Activated naive CD4-positive, alpha-beta T cell treated with anti-CD3 and anti-CD28 coated beads, Interleukin-2, amount 50 U/mL, for 72 hours (primary cell): ENCODE data around the gene NAT8. TPM values are rescaled to one million over a fixed set of nuclear protein-coding genes. Genes with fewer than 3 reads are reported as not detected.
"Not testable (repeated sequence)": the region's sequence is repeated elsewhere in the genome, so short reads cannot be mapped to it uniquely, and the experiment has no call there.

Experiments used
- ATAC-seq, 2 donors: fragments of 150-1000 bp; cut with Tn5 transposase; 2 replicates each; pipeline ENCODE4 v1.10.0; 2021; ENCODE audit warnings: mild to moderate bottlenecking in 2 of 2, moderate library complexity in 2 of 2
- DNase-seq, 2 donors: peaks; one replicate each; pipeline ENCODE4 v3.0.0; 2021 to 2022; ENCODE audit warnings: low spot score in 2 of 2
- H3K27ac Mint-ChIP-seq, 2 donors: one replicate each; pipeline ENCODE4 v1.8.0; 2022; ENCODE audit warnings: mild to moderate bottlenecking in 2 of 2, mixed read lengths in 2 of 2
- H3K36me3 Mint-ChIP-seq, 2 donors: one replicate each; pipeline ENCODE4 v1.8.0; 2022; ENCODE audit warnings: mixed read lengths in 2 of 2
- H3K9me3 Mint-ChIP-seq, 2 donors: one replicate each; pipeline ENCODE4 v1.8.0; 2022; ENCODE audit warnings: mixed read lengths in 2 of 2
- total RNA-seq, 2 donors: library from RNA; stranded (reverse); gene quantifications; one replicate each; pipeline ENCODE4 v1.2.3, GENCODE V29; 2022

NAT8 gene
- total RNA-seq, 2 donors from 2014 or later: not detected

GRCh38 chr2:73604589-73604988 is 37.6 kb downstream of the NAT8 start:
- ATAC-seq, DNase-seq, H3K27ac Mint-ChIP-seq, H3K9me3 Mint-ChIP-seq: not testable (repeated sequence)
- H3K36me3 Mint-ChIP-seq: peaks cover 6 to 13% of the 10 kb centered on the region in 2 donors

- peak; percentile 93 to 95 for ATAC-seq
- not testable (repeated sequence) for H3K9me3 Mint-ChIP-seq, DNase-seq, H3K36me3 Mint-ChIP-seq
- peak overlapping the region in 1 of 2 donors; percentile 75 for H3K27ac Mint-ChIP-seq
These were observed 39.1 kb downstream of the NAT8 start for GRCh38 chr2:73603099-73603588.

- no peaks in the 10 kb centered on the region for H3K9me3 Mint-ChIP-seq
- ATAC-seq (no peak), DNase-seq (no peak)
- no peak overlapping the region for H3K27ac Mint-ChIP-seq
- peaks cover 5 to 6% of the 10 kb centered on the region in 2 donors for H3K36me3 Mint-ChIP-seq
These were observed 40.4 kb downstream of the NAT8 start for GRCh38 chr2:73601780-73602179.

- Mint-ChIP-seq H3K27ac (no peak overlapping the region), H3K9me3 (no peaks in the 10 kb centered on the region), H3K36me3 (peaks cover 6 to 11% of the 10 kb centered on the region in 2 donors)
- ATAC-seq (no peak), DNase-seq (no peak)
These were observed 48.0 kb downstream of the NAT8 start for GRCh38 chr2:73594251-73594650.

DNA sequence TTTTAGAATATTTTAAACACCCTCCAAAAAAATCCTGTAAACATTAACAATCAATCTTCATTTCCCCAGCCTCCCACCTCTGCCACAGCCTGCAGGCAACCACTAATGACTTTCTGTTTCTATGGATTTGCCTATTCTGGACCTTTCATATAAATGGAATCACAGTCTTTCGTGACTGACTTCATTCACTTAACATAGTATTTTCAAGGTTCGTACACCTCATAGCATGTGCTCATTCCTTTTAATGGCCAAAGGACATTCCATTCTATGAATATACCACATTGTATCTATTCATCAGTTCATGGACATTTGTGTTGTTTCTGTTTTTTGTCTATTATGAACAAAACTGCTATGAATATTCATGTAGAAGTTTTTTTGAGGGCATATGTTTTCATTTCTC is 48.5 kb downstream of the NAT8 start:
- Mint-ChIP-seq H3K27ac (no peak overlapping the region), H3K9me3 (no peaks in the 10 kb centered on the region), H3K36me3 (peaks cover 6 to 11% of the 10 kb centered on the region in 2 donors)
- ATAC-seq: no peak
- DNase-seq: no peak

Other genes starting within 250 kb of the NAT8 start
- gene TPRKB, start 94.9 kb upstream of the NAT8 start, total RNA-seq: 10 to 100 TPM; 34.7 to 48.6 TPM
- gene DUSP11, start 137.7 kb upstream of the NAT8 start, total RNA-seq: 10 to 100 TPM; 31.0 to 31.1 TPM
- not detected for gene C2orf78, start 141.8 kb upstream of the NAT8 start, total RNA-seq
- gene STAMBP, start 186.5 kb upstream of the NAT8 start, total RNA-seq: 100 to 1,000 TPM in 1 of 2 donors, 10 to 100 TPM in 1; 76.0 to 110 TPM